GM23248 (cell line): ENCODE data around the gene CERT1.

Experiments
- EZH2 ChIP-seq: fragments of 200-600 bp; sonication (generic); IDR thresholded peaks from 2 replicates; pipeline ENCODE4 v1.6.1; 2018; ENCODE audit warnings: antibody characterized with exemption, mild to moderate bottlenecking; ENCODE audit not compliant: insufficient read depth, poor library complexity, severe bottlenecking
- EZH2phosphoT487 ChIP-seq: fragments of 200-600 bp; sonication (generic); IDR thresholded peaks from 2 replicates; pipeline ENCODE4 v1.6.1; 2018; ENCODE audit warnings: antibody characterized with exemption, moderate library complexity, mild to moderate bottlenecking, low read depth; ENCODE audit not compliant: insufficient read depth

GRCh38 chr5:75331095-75332090 is 180.0 kb downstream of the CERT1 start:
- no peak for TF ChIP-seq EZH2
- TF ChIP-seq EZH2phosphoT487, result no peak
